Suprapubic skin (tissue), 4 donors: Measurements from ENCODE around the gene CEP57. TPM values are rescaled to one million over a fixed set of nuclear protein-coding genes. Genes with fewer than 3 reads are reported as not detected.
"Not testable (repeated sequence)": the region's sequence is repeated elsewhere in the genome, so short reads cannot be mapped to it uniquely, and the experiment has no call there.

Source experiments
- DNase-seq, 2 donors: peaks; one replicate each; pipeline ENCODE4 v3.0.0-alpha.2; 2019; ENCODE audit warnings: low spot score in 2 of 2
- H3K27ac ChIP-seq: fragments of 200-600 bp; sonication (generic); one replicate; pipeline ENCODE4 v1.5.1; 2019
- H3K27me3 ChIP-seq: fragments of 200-600 bp; sonication (generic); one replicate; pipeline ENCODE4 v1.5.1; 2019
- H3K36me3 ChIP-seq: fragments of 200-600 bp; sonication (generic); one replicate; pipeline ENCODE4 v1.5.1; 2019
- H3K4me1 ChIP-seq: fragments of 200-600 bp; sonication (generic); one replicate; pipeline ENCODE4 v1.5.1; 2019
- H3K4me3 ChIP-seq: fragments of 200-600 bp; sonication (generic); one replicate; pipeline ENCODE4 v1.5.1; 2019; ENCODE audit warnings: mild to moderate bottlenecking
- H3K9me3 ChIP-seq: fragments of 200-600 bp; sonication (generic); one replicate; pipeline ENCODE4 v1.5.1; 2019
- EP300 ChIP-seq: sonication (generic); formaldehyde crosslinking; IDR thresholded peaks from one replicate; pipeline ENCODE4 v1.6.1; 2017; ENCODE audit warnings: antibody characterized with exemption
- POLR2A ChIP-seq, 2 donors: fragments of 450-650 bp; IDR thresholded peaks; one replicate each; pipeline ENCODE4 v1.6.1; 2017; ENCODE audit warnings: antibody characterized with exemption in 2 of 2, mild to moderate bottlenecking in 2 of 2, moderate library complexity in 2 of 2
- POLR2AphosphoS5 ChIP-seq, 3 donors: sonication (generic); formaldehyde crosslinking; IDR thresholded peaks; one replicate each; pipeline ENCODE4 v1.6.1; 2017; ENCODE audit warnings: antibody characterized with exemption in 3 of 3
- WGBS: methylation state at CpG from one replicate; pipeline ENCODE4 v1.1.5; 2018; 5-methylcytosine and 5-hydroxymethylcytosine counted together
- total RNA-seq, 4 donors: library from RNA; depleted of rRNA; stranded (reverse); fragments of >200 nt; gene quantifications; one replicate each; pipeline ENCODE4 v1.1.0, GENCODE V29; 2016
- TF ChIP-seq, protein P1 (sequence below), 2 donors: fragments of 200-600 bp in 1 of 2; fragments of 450-650 bp in 1 of 2; sonication (generic) in 1 of 2; IDR thresholded peaks; one replicate each; pipeline ENCODE4 v1.5.1; 2016 to 2019; ENCODE audit warnings: antibody characterized with exemption in 2 of 2, mild to moderate bottlenecking in 1 of 2, moderate library complexity in 1 of 2

The CEP57 gene
- total RNA-seq, 4 donors from 2014 or later: 20.7 to 80.9 (median 30.1) TPM

DNA sequence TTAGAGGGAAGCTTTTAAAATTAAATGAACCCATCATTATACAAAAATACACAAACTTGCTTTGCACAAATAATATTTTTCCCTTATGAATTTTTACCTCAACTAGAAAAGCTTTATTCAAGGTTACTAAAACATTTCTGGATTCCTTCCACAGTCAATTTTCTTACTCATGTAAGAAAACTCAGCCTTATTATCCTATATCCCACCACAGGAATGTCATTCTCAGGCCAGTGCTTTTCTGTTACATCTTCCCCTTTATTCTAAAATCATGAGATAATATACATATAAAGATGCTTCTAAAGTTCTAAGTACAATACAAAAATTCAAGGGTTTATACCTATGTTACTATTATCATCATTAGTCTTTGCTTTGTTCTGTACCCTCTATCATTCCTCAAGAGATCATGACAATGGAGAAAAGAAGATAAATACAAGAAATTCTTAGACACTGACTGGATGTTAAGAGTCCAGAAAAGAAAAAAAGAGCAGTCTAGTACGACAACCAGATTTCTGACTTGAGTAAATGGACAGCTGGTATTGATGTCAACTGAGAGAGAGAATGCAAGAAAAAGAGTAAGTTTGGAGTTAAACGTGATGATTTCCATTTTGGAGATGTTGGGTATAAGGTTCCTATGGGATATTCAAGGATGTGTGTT is 73.3 kb downstream of the CEP57 start:
- H3K4me1 ChIP-seq: no peaks in the 10 kb centered on the region
- DNase-seq: no peak
- no peak overlapping the region for H3K4me3 ChIP-seq
- 98% methylated on average over 2 of the region's 2 CpGs for WGBS
- no peak overlapping the region for H3K27ac ChIP-seq
- no peak for TF ChIP-seq POLR2AphosphoS5 (IDR thresholded peaks at IDR 0.05)
- no peak for TF ChIP-seq POLR2A (IDR thresholded peaks at IDR 0.05)
- TF ChIP-seq, protein P1, sequence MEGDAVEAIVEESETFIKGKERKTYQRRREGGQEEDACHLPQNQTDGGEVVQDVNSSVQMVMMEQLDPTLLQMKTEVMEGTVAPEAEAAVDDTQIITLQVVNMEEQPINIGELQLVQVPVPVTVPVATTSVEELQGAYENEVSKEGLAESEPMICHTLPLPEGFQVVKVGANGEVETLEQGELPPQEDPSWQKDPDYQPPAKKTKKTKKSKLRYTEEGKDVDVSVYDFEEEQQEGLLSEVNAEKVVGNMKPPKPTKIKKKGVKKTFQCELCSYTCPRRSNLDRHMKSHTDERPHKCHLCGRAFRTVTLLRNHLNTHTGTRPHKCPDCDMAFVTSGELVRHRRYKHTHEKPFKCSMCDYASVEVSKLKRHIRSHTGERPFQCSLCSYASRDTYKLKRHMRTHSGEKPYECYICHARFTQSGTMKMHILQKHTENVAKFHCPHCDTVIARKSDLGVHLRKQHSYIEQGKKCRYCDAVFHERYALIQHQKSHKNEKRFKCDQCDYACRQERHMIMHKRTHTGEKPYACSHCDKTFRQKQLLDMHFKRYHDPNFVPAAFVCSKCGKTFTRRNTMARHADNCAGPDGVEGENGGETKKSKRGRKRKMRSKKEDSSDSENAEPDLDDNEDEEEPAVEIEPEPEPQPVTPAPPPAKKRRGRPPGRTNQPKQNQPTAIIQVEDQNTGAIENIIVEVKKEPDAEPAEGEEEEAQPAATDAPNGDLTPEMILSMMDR (IDR thresholded peaks at IDR 0.05): no peak
- no peak for TF ChIP-seq EP300
- H3K9me3 ChIP-seq: no peaks in the 10 kb centered on the region
- H3K36me3 ChIP-seq: peaks cover 41% of the 10 kb centered on the region
- H3K27me3 ChIP-seq: no peaks in the 10 kb centered on the region

DNA sequence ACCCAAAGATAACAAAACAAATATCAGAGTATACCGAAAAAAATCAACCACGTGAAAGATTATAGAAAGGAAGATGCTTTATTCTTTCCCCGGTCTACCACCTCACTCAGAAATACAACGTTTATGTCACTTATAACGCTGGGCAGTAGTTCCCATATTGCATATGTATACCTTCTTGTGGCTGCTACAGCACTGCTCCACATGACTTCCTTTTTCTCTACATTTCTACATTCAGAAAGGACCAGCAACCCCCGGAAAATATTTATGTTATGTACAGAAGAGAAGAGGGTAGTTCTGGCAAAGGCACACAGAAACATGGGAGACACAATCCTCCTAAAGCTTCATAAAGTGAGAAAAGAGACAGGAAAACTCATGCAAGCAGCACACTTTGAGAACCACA is 76.8 kb downstream of the CEP57 start:
- Histone ChIP-seq H3K9me3 (no peaks in the 10 kb centered on the region), H3K4me3 (no peak overlapping the region), H3K27me3 (no peaks in the 10 kb centered on the region), H3K27ac (no peak overlapping the region), H3K36me3 (peaks cover 23% of the 10 kb centered on the region), H3K4me1 (no peaks in the 10 kb centered on the region)
- no peak for TF ChIP-seq EP300
- TF ChIP-seq, protein P1 (IDR thresholded peaks at IDR 0.05): no peak
- TF ChIP-seq POLR2A (IDR thresholded peaks at IDR 0.05): no peak
- TF ChIP-seq POLR2AphosphoS5 (IDR thresholded peaks at IDR 0.05): no peak
- no peak for DNase-seq
- 83% methylated on average over 6 of the region's 6 CpGs for WGBS

DNA sequence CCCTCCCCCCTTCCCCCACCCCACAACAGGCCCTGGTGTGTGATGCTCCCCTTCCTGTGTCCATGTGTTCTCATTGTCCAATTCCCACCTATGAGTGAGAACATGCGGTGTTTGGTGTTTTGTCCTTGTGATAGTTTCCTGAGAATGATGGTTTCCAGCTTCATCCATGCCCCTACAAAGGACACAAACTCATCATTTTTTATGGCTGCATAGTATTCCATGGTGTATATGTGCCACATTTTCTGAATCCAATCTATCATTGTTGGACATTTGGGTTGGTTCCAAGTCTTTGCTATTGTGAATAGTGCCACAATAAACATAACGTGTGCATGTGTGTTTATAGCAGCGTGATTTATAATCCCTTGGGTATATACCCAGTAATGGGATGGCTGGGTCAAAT is 80.6 kb downstream of the CEP57 start:
- H3K27me3 ChIP-seq, DNase-seq, H3K27ac ChIP-seq, H3K4me3 ChIP-seq, H3K36me3 ChIP-seq, H3K4me1 ChIP-seq, H3K9me3 ChIP-seq: not testable (repeated sequence)
- WGBS: 93% methylated on average over 3 of the region's 3 CpGs

DNA sequence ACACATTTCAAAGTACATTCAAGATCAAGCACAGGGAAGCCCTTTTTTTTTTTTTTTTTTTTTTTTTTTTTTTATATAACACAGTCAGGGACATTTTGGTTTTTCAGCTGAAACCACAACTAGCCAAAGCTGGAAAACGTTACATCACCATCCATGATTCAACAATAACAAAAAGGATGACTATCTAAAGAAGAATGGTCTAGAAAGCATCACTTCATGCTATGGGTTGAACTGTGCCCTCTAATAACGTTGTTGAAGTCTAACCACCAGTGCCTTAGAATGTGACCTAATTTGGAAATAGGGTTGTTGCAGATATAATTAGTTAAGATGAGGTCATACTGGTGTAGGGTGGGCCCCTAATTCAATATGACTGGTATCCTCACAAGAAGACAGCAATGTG is 87.0 kb downstream of the CEP57 start:
- Histone ChIP-seq H3K27me3 (no peaks in the 10 kb centered on the region), H3K9me3 (no peaks in the 10 kb centered on the region), H3K27ac (no peak overlapping the region), H3K36me3 (no peaks in the 10 kb centered on the region), H3K4me3 (no peak overlapping the region), H3K4me1 (no peaks in the 10 kb centered on the region)
- TF ChIP-seq POLR2A (IDR thresholded peaks at IDR 0.05) (no peak), EP300 (no peak), POLR2AphosphoS5 (IDR thresholded peaks at IDR 0.05) (no peak)
- TF ChIP-seq, protein P1 (IDR thresholded peaks at IDR 0.05): no peak
- WGBS: 85% methylated on average over 2 of the region's 2 CpGs
- no peak for DNase-seq

Other genes with a start within 250 kb of the CEP57 start
- gene FAM76B, start 716 bp upstream of the CEP57 start, total RNA-seq: 10 to 100 TPM; 17.2 to 56.2 (median 24.0) TPM
- gene MTMR2, start 133.6 kb downstream of the CEP57 start, total RNA-seq: 10 to 100 TPM; 13.4 to 16.4 (median 15.0) TPM